SK-N-MC (cell line): ENCODE results near the gene KIF2A.
A peak's percentile ranks its signal among the peaks of the same experiment; 100 is the strongest.

Experiments used
- DNase-seq: peaks from one replicate; pipeline ENCODE4 v3.0.0-alpha.2; 2011; ENCODE audit warnings: low read depth, low spot score
- H3K27ac ChIP-seq: fragments of 200-600 bp; sonication (generic); 2 replicates; pipeline ENCODE4 v1.5.1; 2016; ENCODE audit warnings: mixed run types
- H3K36me3 ChIP-seq: fragments of 200-600 bp; sonication (generic); 2 replicates; pipeline ENCODE4 v1.6.1; 2017; ENCODE audit warnings: antibody characterized with exemption, low read length, mixed read lengths; ENCODE audit not compliant: insufficient read depth
- H3K4me3 ChIP-seq: fragments of 200-600 bp; sonication (generic); 2 replicates; pipeline ENCODE4 v1.5.1; 2016
- H3K9ac ChIP-seq: fragments of 200-600 bp; sonication (generic); 2 replicates; pipeline ENCODE4 v1.8.0; 2017; ENCODE audit warnings: mixed run types, mixed read lengths; ENCODE audit not compliant: insufficient read length
- H3K9me3 ChIP-seq: fragments of 200-600 bp; sonication (generic); 2 replicates; pipeline ENCODE4 v1.6.1; 2017; ENCODE audit warnings: low read depth, mild to moderate bottlenecking, antibody characterized with exemption, low read length, moderate library complexity, mixed read lengths
- EZH2 ChIP-seq: fragments of 200-600 bp; sonication (generic); IDR thresholded peaks from one replicate; pipeline ENCODE4 v1.6.1; 2017; ENCODE audit warnings: antibody characterized with exemption
- FOXP2 ChIP-seq: optimal IDR thresholded peaks from 2 replicates; pipeline ENCODE3; 2011; ENCODE audit warnings: mild to moderate bottlenecking, moderate library complexity; ENCODE audit not compliant: insufficient read depth; ENCODE audit errors: extremely low read length, control extremely low read depth
- POLR2AphosphoS5 ChIP-seq: IDR thresholded peaks from 2 replicates; pipeline ENCODE4 v1.6.1; 2012; ENCODE audit warnings: mild to moderate bottlenecking, low read depth, low read length, borderline replicate concordance

Gene KIF2A

GRCh38 chr5:62341783-62342475, 35.9 kb downstream of the KIF2A start:
- Histone ChIP-seq H3K9ac (no peak overlapping the region), H3K27ac (no peak overlapping the region)
- no peak for TF ChIP-seq POLR2AphosphoS5
- TF ChIP-seq FOXP2, result no peak
- no peak for TF ChIP-seq EZH2

GRCh38 chr5:62342476-62342837, 36.5 kb downstream of the KIF2A start:
- TF ChIP-seq POLR2AphosphoS5 (no peak), EZH2 (no peak), FOXP2 (no peak)

More at GRCh38 chr5:62341783-62342475, 35.9 kb downstream of the KIF2A start:
- peaks cover 6% of the 10 kb centered on the region; the same call in 1 of the 2 replicates for H3K36me3 ChIP-seq
- no peak overlapping the region for H3K4me3 ChIP-seq
- no peaks in the 10 kb centered on the region for H3K9me3 ChIP-seq
- no peak for DNase-seq

GRCh38 chr5:62343428-62343827, 37.4 kb downstream of the KIF2A start:
- Histone ChIP-seq H3K4me3 (no peak overlapping the region), H3K36me3 (peaks cover 14% of the 10 kb centered on the region), H3K9me3 (no peaks in the 10 kb centered on the region), H3K27ac (no peak overlapping the region), H3K9ac (no peak overlapping the region)
- TF ChIP-seq POLR2AphosphoS5, result no peak
- no peak for TF ChIP-seq FOXP2
- TF ChIP-seq EZH2, result no peak
- no peak for DNase-seq

More at GRCh38 chr5:62342476-62342837, 36.5 kb downstream of the KIF2A start:
- no peaks in the 10 kb centered on the region for H3K9me3 ChIP-seq
- H3K9ac ChIP-seq, result no peak overlapping the region
- H3K36me3 ChIP-seq, result peaks cover 6% of the 10 kb centered on the region; the same call in 1 of the 2 replicates
- H3K4me3 ChIP-seq, result no peak overlapping the region
- DNase-seq, result no peak
- H3K27ac ChIP-seq, result no peak overlapping the region

- H3K9ac ChIP-seq, result no peak overlapping the region
- no peak for DNase-seq
- peaks cover 31% of the 10 kb centered on the region for H3K36me3 ChIP-seq
- H3K9me3 ChIP-seq, result no peaks in the 10 kb centered on the region
- no peak overlapping the region for H3K27ac ChIP-seq
- TF ChIP-seq FOXP2 (no peak), EZH2 (no peak), POLR2AphosphoS5 (no peak)
- no peak overlapping the region for H3K4me3 ChIP-seq
Observed at GRCh38 chr5:62346748-62347147, 40.7 kb downstream of the KIF2A start.

GRCh38 chr5:62347928-62348327, 41.9 kb downstream of the KIF2A start:
- no peak for TF ChIP-seq EZH2
- no peak for TF ChIP-seq FOXP2
- no peak for TF ChIP-seq POLR2AphosphoS5
- Histone ChIP-seq H3K4me3 (no peak overlapping the region), H3K9me3 (no peaks in the 10 kb centered on the region), H3K27ac (no peak overlapping the region), H3K36me3 (peaks cover 37% of the 10 kb centered on the region), H3K9ac (no peak overlapping the region)
- no peak for DNase-seq

GRCh38 chr5:62348723-62349481, 42.9 kb downstream of the KIF2A start:
- Histone ChIP-seq H3K4me3 (no peak overlapping the region), H3K9me3 (no peaks in the 10 kb centered on the region), H3K9ac (no peak overlapping the region), H3K27ac (peak overlapping the region; percentile 22; the same call in 1 of the 2 replicates), H3K36me3 (peaks cover 41% of the 10 kb centered on the region)
- no peak for DNase-seq
- TF ChIP-seq FOXP2, result no peak
- no peak for TF ChIP-seq EZH2
- TF ChIP-seq POLR2AphosphoS5, result no peak

GRCh38 chr5:62354028-62354874, 48.2 kb downstream of the KIF2A start:
- H3K36me3 ChIP-seq, result peaks cover 68% of the 10 kb centered on the region
- DNase-seq, result peak; percentile 16
- H3K9ac ChIP-seq, result no peak overlapping the region
- no peaks in the 10 kb centered on the region for H3K9me3 ChIP-seq
- TF ChIP-seq EZH2 (no peak), FOXP2 (no peak)
- no peak overlapping the region for H3K4me3 ChIP-seq
- no peak overlapping the region for H3K27ac ChIP-seq

GRCh38 chr5:62362701-62363100, 56.7 kb downstream of the KIF2A start:
- Histone ChIP-seq H3K4me3 (no peak overlapping the region), H3K27ac (no peak overlapping the region), H3K9ac (no peak overlapping the region), H3K9me3 (0 out of 2 replicates have a peak, but pooled peaks cover 7% of the 10 kb centered on the region), H3K36me3 (peaks cover 73% of the 10 kb centered on the region)
- TF ChIP-seq POLR2AphosphoS5, result no peak
- TF ChIP-seq EZH2, result no peak
- TF ChIP-seq FOXP2, result no peak
- DNase-seq, result no peak
